ENCODE results near the gene MAP1LC3B.
A peak's percentile ranks its signal among the peaks of the same experiment; 100 is the strongest.
"Not testable (repeated sequence)": the region's sequence is repeated elsewhere in the genome, so short reads cannot be mapped to it uniquely, and the experiment has no call there.

The MAP1LC3B gene

DNA sequence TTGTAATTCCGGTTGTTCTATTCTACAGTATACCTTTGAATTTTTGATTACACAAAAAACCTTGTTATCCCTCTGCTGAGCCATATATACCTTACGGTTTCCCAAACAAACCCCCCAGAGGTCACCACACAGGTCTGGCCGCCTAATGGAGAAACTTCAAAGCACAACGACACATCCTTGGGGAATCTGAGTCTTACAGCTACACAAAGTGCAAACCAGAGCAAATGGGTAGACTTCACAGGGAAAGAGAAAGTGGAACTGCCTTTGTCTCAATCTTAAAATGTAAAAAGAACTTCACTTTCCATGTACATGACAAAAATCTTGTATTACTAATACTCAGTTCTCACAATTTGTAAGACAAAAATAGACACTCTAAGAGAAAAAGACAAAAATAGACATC, 11.3 kb upstream of the MAP1LC3B start:
- no peak for DNase-seq (ENCODE audit: low spot score)

DNA sequence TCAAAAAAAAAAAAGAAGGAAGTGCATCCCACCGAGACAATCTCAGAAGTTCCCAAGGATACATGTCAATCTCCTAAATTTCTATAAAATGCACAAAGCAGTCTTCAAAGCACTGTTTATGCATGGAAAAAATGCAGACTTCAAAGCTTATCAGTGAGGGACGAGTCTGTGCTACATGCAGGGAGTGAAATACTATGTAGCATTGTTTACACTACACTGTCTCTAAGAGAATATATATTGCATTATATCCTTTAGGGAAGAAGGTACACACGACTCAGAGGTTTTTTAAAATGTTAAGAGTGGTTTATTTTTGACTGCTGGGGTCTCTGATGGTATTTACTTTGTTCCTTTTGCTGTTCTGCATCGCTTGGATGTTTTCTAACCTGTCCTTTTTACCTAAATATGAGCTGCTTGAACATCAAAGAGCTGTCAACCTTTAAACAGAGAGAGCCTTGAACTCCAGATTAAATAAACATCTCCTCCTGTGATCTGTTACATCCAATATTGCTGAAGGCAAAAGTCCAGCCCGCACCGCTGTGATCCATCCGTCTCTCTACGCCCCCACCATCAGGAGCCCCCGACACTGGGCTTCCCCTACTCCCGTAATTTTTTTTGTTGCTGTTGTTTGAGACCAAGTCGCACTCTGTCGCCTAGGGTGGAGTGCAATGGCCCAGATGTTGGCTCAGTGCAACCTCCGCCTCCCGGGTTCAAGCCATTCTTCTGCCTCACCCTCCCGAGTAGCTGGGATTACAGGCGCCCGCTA, 9.9 kb upstream of the MAP1LC3B start:
- DNase-seq (ENCODE audit: low spot score) = no peak

DNA sequence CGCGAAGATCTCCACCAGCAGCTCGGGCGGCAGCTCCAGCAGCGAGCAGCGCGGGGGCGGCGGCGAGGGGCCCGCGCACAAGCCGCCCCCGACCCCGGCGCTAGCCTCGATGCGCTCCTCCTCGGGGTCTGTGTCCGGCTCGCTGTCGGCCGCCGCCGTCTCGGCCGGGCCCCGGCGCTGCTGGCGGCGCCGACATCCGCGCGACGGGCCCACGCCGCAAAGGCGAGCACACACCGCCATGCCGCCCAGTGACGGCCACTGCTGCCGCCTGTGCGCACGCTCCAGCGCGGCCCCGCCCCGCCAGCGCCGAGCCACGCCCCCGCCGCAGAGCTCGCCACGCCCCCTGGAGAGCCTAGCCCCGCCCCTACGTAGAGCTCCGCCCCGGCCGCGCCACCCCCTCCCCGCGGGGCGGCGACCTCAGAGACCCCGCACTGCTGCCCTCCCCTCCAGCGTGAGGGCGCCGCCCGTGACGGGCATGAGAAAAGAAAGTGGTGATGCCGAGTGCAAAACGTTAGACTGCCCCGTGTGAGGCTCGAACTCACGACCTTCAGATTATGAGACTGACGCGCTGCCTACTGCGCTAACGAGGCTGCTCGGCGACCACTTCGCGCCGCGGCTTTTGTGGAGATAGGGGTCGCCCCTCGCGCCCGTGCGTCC, 8.5 kb upstream of the MAP1LC3B start, which contains the start of gene FBXO31:
Gene FBXO31 (minus strand): TSS at position 272 of the 657 bp plus-strand sequence. CDS start 32 bp downstream, at position 240.
- peak; percentile 89 for DNase-seq (ENCODE audit: low spot score)

DNA sequence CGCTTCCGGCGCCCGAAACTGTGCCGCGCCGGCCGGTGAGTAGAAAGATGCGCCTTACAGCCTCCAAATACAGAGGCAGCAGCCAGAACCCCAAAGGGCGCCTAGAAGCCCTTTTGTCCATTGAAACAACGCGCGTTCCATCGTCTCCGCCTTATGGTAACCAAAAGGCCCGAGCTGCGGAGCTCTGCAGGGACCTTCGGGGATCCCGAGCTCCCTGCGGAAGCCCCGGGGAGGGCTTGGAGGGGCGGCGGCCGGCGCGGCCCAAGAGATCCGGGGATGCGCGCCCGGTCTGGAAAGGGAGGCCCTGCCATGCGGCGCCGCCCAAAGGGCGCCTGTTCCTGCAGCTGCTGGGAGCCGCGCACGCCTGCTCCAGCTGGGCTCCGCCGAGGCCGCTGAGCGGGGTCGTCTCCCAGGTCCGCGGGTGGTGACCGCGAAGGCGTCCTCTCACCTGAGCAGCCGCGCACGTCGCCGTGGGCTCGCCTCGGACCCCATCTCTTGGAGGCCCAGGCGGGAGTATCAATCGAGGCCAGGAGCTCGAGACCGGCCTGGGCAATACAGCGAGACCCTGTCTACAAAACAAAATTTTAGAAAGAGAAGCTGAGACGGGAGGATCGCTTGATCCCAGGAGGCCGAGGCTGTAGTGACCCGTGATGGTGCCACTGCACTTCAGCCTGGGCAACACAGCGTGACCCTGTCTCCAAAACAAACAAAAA, 7.8 kb upstream of the MAP1LC3B start:
- no peak for DNase-seq (ENCODE audit: low spot score)

DNA sequence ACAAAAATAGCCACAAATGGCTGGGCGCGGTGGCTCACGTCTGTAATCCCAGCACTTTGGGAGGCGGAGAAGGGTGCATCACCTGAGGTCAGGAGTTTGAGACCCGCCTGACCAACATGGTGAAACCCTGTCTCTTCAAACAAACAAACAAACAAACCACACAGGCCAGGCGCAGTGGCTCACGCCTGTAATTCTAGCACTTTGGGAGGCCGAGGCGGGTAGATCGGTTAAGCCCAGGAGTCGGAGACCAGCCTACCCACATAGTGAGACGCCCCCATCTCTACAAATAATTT, 7.3 kb upstream of the MAP1LC3B start:
- DNase-seq (ENCODE audit: low spot score) = not testable (repeated sequence)

DNA sequence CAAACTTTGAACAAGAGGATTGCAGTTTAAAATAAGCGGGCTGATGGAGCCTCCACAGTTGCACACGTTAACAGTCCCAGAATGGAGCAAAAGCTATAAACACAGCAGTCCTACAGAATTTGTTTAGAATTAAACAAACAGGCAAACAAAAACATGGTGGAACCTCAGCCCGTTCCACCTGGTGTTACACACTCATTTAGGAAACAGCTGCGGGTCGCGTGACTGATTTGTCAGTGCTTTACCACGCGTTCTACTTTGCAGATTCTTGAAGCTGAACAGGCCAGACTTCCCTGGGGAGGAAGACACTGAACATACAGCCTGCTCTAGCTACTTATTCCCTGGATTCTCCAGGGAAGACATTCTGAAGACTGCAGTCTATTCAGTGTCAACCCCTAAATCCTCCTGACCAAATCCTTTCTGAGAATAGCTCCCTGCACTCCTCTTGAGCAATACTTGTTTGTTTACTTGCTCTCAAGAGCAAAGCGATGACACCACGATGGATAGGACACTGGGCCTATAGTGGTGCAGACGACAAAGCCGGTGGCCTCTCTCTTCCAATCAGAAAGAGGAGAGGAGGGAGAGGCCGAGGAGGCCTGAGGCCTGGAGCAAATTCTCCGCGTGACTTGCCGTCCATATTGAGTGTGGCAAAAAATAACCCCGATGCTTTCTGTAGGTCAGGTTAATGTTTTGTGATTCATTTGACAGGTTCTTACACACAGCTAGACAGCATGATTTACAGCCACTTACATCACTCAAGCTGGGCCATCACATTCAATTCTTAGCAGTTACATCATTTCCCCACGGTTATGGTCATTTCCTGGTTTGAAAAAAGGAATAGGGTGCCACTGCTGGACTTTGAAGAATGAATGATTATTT, 4.0 kb upstream of the MAP1LC3B start:
- DNase-seq (ENCODE audit: low spot score) = peak; percentile 100

DNA sequence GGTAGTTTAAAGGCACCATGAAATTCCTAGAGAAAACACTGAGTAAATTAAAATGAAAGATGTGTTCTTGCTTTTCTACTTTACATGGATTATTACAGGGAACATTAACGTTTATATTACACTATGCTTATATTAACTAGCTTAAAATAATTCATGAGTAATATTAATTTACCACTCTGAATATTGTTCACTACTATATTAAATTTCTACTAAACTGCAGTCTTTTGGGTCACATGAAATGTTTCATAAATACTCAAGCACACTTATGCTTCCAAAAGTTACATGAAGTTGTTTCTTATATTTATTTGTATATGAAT, 3.4 kb upstream of the MAP1LC3B start:
- DNase-seq (ENCODE audit: low spot score) = no peak

DNA sequence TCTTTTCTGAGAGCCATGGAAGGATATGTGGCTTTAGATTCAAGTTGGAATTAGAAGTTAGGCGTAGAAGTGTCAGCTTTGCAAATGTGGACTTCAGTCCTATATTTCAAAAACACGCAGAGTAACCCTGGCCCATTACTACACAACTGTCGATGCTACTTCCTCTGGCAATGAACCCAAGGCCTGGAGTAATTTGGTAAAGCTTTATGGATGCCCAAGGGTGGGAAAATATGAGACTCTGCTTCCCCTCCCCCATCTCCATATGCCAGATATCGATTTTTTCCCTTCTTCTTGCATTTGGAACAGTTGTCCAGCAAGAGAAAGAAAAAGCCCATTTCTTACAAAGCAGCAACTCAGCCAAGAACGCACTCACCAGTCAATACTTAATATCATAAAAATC, 2.9 kb upstream of the MAP1LC3B start:
- no peak for DNase-seq (ENCODE audit: low spot score)

DNA sequence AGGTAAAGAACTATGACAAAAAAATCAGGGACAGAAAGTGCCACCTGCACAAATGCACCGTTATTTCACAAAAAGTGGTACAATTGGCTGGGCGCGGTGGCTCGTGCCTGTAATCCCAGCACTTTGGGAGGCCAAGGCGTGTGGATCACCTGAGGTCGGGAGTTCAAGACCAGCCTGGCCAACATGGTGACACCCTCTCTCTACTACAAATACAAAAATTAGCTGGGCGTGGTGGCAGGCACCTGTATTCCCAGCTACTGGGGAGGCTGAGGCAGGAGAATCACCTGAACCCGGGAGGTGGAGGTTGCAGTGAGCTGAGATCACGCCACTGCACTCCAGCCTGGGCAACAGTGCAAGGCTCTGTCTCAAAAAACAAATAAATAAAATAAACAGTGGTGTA, 2.2 kb upstream of the MAP1LC3B start:
- not testable (repeated sequence) for DNase-seq (ENCODE audit: low spot score)

DNA sequence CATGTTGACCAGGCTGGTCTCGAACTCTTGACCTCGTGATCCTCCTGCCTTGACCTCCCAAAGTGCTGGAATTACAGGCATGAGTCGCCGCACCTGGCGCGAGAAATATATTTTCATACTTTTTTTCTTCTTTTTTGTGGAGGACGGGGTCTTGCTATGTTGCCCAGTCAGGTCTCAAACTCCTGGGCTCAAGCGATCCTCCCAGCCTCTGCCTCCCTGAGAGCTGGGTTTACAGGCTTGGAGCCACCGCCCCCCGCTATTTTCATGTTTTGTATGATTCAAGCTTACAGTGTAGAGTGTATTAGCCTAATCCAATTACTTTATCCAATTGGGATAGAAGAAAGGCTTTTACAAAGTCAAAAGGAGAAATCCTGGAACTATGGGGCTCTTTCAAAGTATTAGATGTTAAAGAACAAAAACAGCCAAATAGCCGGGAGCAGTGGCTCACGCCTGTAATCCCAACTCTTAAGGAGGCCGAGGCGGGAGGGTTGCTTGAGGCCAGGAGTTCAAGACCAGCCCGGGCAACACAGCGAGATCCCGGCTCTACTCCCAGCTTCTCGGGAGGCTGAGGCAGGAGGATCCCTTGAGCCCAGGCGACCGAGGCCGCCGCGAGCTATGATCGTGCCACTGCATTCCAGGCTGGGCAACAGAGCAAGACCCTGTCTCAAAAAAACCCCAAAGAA, 1.4 kb upstream of the MAP1LC3B start:
- DNase-seq (ENCODE audit: low spot score) = no peak

DNA sequence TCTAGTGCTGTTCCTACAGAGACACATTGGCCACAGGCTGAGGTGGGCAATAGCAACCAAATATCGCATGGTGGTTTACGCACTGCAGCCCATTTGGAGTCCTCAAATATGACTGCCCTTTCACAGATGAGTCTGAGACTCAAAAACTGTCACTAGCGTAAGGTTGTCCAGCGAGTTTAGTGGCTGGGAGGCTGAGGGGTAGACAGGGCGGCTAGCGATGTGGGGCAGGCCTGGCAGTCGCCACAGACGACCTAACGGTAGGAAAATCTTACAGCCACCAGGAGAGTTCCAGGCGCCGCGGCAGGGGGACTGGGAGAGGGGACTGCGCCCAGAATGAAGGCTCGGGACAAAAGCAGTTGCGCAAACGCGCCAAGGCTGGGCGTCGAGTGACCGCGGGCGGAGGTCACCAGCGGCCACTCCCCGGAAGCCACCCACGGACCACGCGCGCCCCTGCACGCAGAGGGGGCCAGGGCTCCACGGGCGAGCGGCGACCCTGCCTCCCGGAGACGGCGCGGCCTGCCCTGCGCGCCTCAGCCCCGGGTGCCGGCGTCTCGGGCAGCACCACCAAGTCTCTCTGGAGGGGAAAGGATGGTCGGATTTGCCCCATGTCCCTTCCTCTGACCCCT, 699 bp upstream of the MAP1LC3B start:
- no peak for DNase-seq (ENCODE audit: low spot score)

DNA sequence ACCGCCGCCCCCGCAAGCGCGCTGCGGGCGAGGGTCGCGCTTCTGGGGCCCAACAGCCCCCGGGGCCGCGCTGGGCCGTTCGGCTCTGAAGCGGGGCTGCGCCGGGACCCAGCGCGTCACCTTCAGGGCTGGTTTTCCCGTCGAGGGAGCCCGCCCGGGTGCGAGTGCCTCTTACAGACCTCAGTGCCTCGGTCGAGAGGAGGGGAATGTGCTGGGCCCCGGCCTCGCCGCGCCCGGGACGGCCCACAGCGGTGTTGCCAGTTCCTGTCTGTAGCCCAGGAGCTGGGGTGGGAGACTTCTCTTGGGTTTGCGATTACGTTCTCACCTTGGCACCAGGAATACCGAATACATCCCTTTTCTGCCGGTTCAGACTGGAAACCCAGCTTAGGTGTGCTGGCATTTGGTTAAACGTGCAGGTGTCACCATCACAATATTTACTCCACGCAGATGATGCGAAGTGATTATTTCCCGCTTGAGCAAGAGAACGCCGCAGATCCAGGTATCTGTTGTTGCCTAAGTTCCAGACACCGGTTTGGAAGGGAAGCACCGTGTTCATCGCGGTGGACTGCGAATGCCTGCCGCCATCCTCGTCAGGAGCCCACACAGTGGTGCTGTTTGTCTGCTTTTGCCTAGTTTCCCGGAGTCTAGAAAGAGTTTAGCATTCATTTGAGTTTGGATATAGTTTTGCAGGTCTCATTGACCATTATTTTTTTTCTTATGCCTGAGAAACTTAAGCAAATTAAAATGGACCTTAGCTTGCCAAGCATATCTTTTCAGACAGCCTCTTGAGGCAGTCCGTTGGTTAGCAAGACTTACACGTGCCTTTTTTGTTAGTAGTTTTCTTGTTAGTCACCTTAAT, 914 bp downstream of the MAP1LC3B start:
- peak; percentile 57 for DNase-seq (ENCODE audit: low spot score)

DNA sequence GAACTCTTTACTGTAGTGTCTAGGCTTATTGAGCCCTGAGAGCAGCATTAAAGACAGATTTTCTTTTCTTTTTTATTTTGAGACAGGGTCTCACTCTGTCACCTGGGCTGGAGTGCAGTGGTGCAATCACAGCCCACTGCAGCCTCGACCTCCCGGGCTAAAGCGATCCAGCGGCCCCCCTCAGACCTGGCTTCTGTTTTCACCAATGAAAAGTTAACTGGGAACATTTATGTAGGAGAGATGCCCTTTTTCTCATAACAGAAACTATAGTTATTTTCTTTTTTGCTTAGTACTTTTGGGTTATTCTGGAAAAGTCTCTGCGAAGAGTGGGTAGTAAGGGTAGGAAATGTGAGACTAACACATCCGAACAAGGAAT, 1.5 kb downstream of the MAP1LC3B start:
- DNase-seq (ENCODE audit: low spot score) = no peak

DNA sequence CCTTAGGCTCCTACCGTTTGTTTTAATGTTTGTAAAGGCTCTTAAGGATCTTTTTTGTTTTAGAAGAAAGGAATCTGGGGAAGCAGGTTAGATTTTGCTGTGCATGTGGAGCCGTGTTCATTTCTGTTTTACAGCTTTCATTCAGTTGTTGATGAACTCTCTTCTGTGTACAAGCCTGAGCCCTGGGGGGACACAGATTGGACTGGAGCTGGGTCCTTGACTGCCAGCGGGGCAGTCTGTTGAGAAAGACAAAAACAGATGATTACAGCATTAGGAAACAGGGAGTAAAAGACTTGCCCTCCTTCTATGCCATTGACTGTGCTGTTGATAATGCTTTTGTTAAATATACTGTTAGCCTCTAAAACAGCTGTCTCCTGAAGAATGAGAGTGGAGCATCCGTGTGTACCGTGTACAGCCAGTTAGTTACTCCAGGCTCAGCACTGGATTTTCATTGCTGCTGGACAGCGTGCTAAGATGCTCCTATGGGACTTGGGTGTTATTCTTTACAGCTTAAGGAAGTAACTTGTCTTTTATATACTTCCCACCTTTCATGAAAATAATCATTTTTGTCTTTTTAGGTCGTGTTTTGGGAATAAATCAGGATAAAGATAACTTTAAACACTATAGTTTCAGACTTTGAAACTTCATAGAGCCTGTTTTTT, 3.2 kb downstream of the MAP1LC3B start:
- DNase-seq (ENCODE audit: low spot score) = no peak

DNA sequence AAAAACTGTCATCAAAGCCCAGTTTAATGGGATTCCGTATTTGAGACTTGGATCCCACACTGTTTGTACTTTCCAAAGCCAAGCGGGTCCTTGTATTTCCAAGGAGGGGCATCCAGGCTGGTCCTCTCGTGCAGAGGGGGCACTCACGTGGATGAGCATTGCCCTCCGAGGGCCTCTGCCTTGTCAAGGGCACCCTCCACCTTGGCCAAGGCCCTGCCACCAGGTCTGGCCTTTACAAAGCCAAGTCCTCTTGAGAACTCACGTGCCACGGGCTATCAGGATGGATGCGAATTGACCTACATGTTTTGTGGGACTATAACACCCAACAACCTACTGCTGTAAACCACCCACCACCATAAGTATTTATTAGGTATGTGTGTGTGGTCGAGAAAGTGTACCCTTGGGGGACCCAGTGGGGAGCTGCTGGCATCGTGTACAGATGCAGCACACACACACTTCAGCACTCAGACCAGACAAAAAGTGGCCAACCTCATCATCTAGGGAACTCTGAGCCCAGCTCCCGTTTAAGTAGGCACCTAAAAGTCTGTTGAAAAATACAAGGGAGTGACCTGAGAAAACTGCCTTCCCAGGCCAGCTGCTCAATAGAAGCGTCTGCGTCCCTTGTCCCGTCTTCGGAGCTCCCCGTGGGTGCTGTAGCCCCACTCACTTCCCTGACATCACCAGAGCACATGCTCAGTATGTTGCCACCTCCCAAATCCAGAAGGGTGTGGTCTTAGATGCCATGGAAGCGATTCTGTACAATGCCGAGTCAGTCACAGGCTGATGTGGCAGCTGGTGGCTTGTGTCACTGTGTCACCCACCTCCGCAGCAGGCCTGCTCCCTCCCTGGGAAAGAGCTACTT, 12.9 kb downstream of the MAP1LC3B start:
- DNase-seq (ENCODE audit: low spot score) = no peak

DNA sequence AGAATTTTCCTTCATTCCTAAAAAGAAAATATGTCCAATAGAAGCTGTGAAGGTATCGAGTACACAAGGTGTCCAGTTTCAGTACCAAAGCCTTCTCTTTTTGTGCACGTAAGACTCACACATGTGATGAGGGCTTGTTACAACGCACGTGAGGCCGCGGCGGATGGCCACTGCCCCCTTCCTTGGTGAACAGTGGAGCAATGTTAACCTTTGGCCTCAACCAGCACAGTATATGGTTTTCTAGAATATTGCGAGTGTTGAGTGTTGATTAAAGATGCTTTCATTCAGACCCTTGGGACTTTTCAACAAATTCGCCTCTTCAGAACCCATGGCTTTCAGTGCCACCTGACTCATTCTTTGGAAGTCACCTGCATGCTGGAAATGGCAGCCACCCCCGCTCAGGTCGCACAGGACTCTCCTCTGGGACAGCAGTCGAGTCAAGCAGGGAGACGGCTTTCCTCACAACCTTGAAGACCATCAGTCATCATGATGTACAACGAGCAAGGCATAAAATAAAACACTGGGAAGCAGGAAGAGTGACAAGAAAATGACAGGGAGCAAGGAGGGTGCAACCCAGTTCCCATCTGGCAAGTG, 14.5 kb downstream of the MAP1LC3B start:
- no peak for DNase-seq (ENCODE audit: low spot score)

DNA sequence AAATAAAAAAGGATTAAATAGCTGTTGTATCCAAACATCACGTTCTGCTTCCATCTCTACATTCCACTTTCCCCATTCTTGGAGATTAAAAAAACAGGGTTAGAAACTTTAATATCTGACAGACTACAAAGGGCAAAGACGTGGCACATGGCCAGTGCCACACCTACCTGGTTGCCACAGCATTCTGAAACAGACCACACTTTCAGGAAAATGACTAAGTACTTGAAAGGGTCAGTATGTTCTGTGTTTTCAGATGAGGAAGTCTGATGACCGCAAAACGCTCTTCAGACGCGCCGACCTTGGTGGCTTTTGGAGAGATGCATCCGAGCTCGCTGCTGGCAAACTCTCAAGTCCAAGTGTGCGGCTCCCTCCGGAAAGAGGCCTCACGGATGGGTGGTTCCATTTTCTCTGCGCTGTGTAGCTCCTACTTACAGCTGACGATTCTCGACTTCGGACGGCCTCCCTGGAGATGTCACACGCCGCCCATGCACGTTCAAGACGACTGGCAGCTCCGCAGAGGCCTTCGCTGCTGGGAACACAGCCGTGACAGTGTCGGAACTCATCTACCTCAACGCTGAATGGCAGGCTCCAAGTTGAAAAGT, 15.5 kb downstream of the MAP1LC3B start:
- DNase-seq (ENCODE audit: low spot score) = no peak

DNA sequence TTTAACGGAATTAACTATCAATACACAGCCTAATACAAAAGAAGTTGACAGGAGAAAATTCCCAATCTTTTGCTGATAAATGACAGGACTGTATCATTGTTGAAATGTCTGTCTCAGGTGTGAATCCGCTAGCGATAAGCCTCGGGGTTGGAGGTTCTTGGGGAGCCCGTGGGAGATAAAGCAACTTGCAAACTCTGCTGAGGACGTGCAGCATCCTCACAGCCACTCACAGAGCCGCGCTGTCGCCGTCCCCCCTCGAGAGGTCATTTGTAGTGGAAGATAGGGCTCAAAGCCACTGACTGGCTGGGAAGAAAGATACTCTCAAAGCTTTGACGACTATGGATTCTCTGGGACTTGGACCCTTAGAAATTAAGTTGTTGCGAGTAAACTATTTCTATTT, 17.0 kb downstream of the MAP1LC3B start:
- DNase-seq (ENCODE audit: low spot score) = no peak

All from pons (tissue), 1 donor.